Lung (tissue), 12 donors: Measurements from ENCODE around the gene ZCCHC9. TPM values are rescaled to one million over a fixed set of nuclear protein-coding genes. Genes with fewer than 3 reads are reported as not detected.

Source experiments
- ATAC-seq: fragments of 200-7000 bp; cut with Tn5 transposase; one replicate; pipeline ENCODE4 v1.9.1; 2020; ENCODE audit warnings: moderate number of reproducible peaks; ENCODE audit not compliant: insufficient read depth, low FRiP score
- DNase-seq, 3 donors: peaks; one replicate each; pipeline ENCODE4 v3.0.0-alpha.2; 2013 to 2017
- H3K27ac ChIP-seq, 2 donors: one replicate each; pipeline ENCODE4 v1.5.1; 2013; ENCODE audit warnings: mild to moderate bottlenecking in 2 of 2, moderate library complexity in 2 of 2, control low read depth in 1 of 2, inconsistent platforms in 1 of 2, low read depth in 1 of 2, low read length in 1 of 2
- H3K27me3 ChIP-seq, 3 donors: one replicate each; pipeline ENCODE4 v1.5.1; 2013; ENCODE audit warnings: low read length in 2 of 3; ENCODE audit not compliant: control insufficient read depth in 3 of 3, insufficient read depth in 3 of 3
- H3K36me3 ChIP-seq, 4 donors: one replicate each; pipeline ENCODE4 v1.5.1; 2013; ENCODE audit warnings: low read length in 4 of 4, mild to moderate bottlenecking in 1 of 4, moderate library complexity in 1 of 4; ENCODE audit not compliant: control insufficient read depth in 4 of 4, insufficient read depth in 4 of 4
- H3K4me1 ChIP-seq, 5 donors: one replicate each; pipeline ENCODE4 v1.5.1; 2013; ENCODE audit warnings: low read length in 5 of 5, mild to moderate bottlenecking in 2 of 5, moderate library complexity in 1 of 5; ENCODE audit not compliant: control insufficient read depth in 5 of 5, insufficient read depth in 5 of 5
- H3K4me3 ChIP-seq: one replicate; pipeline ENCODE4 v1.5.1; 2013; ENCODE audit warnings: mild to moderate bottlenecking, control low read depth, moderate library complexity
- H3K9ac ChIP-seq, 2 donors: one replicate each; pipeline ENCODE4 v1.5.1; 2013; ENCODE audit warnings: low read length in 2 of 2, control low read depth in 1 of 2; ENCODE audit not compliant: insufficient read depth in 1 of 2
- H3K9me3 ChIP-seq, 4 donors: one replicate each; pipeline ENCODE4 v1.5.1; 2013; ENCODE audit warnings: low read length in 3 of 4, mild to moderate bottlenecking in 1 of 4, moderate library complexity in 1 of 4; ENCODE audit not compliant: control insufficient read depth in 4 of 4, insufficient read depth in 3 of 4
- CTCF ChIP-seq: IDR thresholded peaks from 2 replicates; pipeline ENCODE4 v1.5.1; 2012; ENCODE audit warnings: mild to moderate bottlenecking; ENCODE audit errors: control extremely low read depth, extremely low read depth
- WGBS, 2 donors: extraction: QIAGEN DNeasy Blood & Tissue Kit; methylation state at CpG; one replicate each; pipeline ENCODE4 v1.1.7; 2013; 5-methylcytosine and 5-hydroxymethylcytosine counted together
- polyA plus RNA-seq, 2 donors: library from polyadenylated mRNA; stranded (reverse); fragments of 200-250 nt; gene quantifications; one replicate each; pipeline ENCODE4 v1.2.1, GENCODE V29; 2013
- total RNA-seq, 2 donors: library from RNA; depleted of rRNA in 1 of 2; stranded (reverse); fragments of >200 nt in 1 of 2; gene quantifications; one replicate each; pipeline ENCODE4 v1.2.1, GENCODE V29; 2014 to 2021
- donor health status: control.
- donor health status: control.
- donor health status: Bipolar disorder and iron deficiency.
- donor health status: healthy.
- donor health status: DM: yes; HTN: yes; CAD: no.

The ZCCHC9 gene
- total and polyA plus RNA-seq, 4 donors = 18.0 to 25.8 (median 23.2) TPM

- H3K4me1 ChIP-seq = no peaks in the 10 kb centered on the region
- 50 to 70% methylated on average over 1 of the region's 1 CpG for WGBS, 2 donors
- ATAC-seq = no peak
Observed at GRCh38 chr5:81283976-81284375, 17.4 kb upstream of the ZCCHC9 start.

GRCh38 chr5:81286059-81286617 lies 15.2 kb upstream of the ZCCHC9 start:
- no peak overlapping the region for H3K9ac ChIP-seq
- no peak overlapping the region for H3K27ac ChIP-seq
- no peaks in the 10 kb centered on the region for H3K36me3 ChIP-seq
- 71 to 74% methylated on average over 3 of the region's 3 CpGs for WGBS, 2 donors
- H3K9me3 ChIP-seq = no peaks in the 10 kb centered on the region
- no peak for DNase-seq
- H3K27me3 ChIP-seq = no peaks in the 10 kb centered on the region
- no peak for TF ChIP-seq CTCF
- H3K4me1 ChIP-seq = no peaks in the 10 kb centered on the region
- H3K4me3 ChIP-seq = no peak overlapping the region
- ATAC-seq = no peak

More at GRCh38 chr5:81283976-81284375, 17.4 kb upstream of the ZCCHC9 start:
- H3K36me3 ChIP-seq = no peaks in the 10 kb centered on the region
- no peak overlapping the region for H3K27ac ChIP-seq
- H3K27me3 ChIP-seq = no peaks in the 10 kb centered on the region
- DNase-seq = no peak
- no peak for TF ChIP-seq CTCF
- no peak overlapping the region for H3K4me3 ChIP-seq
- no peak overlapping the region for H3K9ac ChIP-seq
- no peaks in the 10 kb centered on the region for H3K9me3 ChIP-seq

- H3K9me3 ChIP-seq = peaks cover 2 to 7% (median 5%) of the 10 kb centered on the region in 4 donors
- no peak for TF ChIP-seq CTCF
- no peak for ATAC-seq
Observed at GRCh38 chr5:81288021-81288433, 13.4 kb upstream of the ZCCHC9 start.

GRCh38 chr5:81290146-81290545 lies 11.2 kb upstream of the ZCCHC9 start:
- Histone ChIP-seq H3K9ac (no peak overlapping the region), H3K4me3 (no peak overlapping the region), H3K27ac (no peak overlapping the region), H3K27me3 (no peaks in the 10 kb centered on the region), H3K9me3 (peaks cover 2 to 11% (median 6%) of the 10 kb centered on the region in 4 donors), H3K36me3 (peaks cover 0 to 14% (median 5%) of the 10 kb centered on the region in 4 donors), H3K4me1 (no peaks in the 10 kb centered on the region)
- WGBS, 2 donors = 87 to 92% methylated on average over 1 of the region's 1 CpG
- no peak for DNase-seq
- no peak for ATAC-seq
- no peak for TF ChIP-seq CTCF

More at GRCh38 chr5:81288021-81288433, 13.4 kb upstream of the ZCCHC9 start:
- Histone ChIP-seq H3K36me3 (peaks cover 0 to 9% (median 3%) of the 10 kb centered on the region in 4 donors), H3K4me1 (no peaks in the 10 kb centered on the region), H3K27me3 (no peaks in the 10 kb centered on the region), H3K9ac (no peak overlapping the region), H3K27ac (no peak overlapping the region), H3K4me3 (no peak overlapping the region)
- 87 to 88% methylated on average over 4 of the region's 4 CpGs for WGBS, 2 donors
- no peak for DNase-seq
